ENCODE results near the gene ATP2B1. TPM values are rescaled to one million over a fixed set of nuclear protein-coding genes. Genes with fewer than 3 reads are reported as not detected.

Gene ATP2B1
- total RNA-seq, 1 donor from 2014 or later: 105 TPM

DNA sequence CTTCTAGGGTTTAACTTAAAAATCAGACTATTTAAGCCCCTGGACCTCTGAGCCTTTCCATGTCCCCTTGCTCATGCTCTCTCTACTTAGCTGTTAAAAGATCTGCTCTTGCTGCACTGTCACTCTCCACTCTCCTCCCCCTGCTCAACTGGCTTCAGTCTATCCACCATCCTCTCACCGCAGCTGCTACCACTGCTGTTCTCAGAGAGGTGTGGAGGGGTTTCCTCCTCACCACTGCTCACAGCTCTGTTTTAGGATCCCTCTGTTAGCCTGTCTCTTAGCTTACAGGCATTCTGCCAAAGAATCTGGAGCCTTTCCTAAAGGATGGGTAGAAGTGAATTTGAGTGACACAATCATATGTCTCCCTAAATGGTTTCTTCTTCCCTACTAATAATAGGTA, 43.7 kb upstream of the ATP2B1 start:
- TF ChIP-seq, protein P1, sequence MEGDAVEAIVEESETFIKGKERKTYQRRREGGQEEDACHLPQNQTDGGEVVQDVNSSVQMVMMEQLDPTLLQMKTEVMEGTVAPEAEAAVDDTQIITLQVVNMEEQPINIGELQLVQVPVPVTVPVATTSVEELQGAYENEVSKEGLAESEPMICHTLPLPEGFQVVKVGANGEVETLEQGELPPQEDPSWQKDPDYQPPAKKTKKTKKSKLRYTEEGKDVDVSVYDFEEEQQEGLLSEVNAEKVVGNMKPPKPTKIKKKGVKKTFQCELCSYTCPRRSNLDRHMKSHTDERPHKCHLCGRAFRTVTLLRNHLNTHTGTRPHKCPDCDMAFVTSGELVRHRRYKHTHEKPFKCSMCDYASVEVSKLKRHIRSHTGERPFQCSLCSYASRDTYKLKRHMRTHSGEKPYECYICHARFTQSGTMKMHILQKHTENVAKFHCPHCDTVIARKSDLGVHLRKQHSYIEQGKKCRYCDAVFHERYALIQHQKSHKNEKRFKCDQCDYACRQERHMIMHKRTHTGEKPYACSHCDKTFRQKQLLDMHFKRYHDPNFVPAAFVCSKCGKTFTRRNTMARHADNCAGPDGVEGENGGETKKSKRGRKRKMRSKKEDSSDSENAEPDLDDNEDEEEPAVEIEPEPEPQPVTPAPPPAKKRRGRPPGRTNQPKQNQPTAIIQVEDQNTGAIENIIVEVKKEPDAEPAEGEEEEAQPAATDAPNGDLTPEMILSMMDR (IDR thresholded peaks at IDR 0.05; ENCODE audit: unreplicated experiment): no peak
- peaks cover 2% of the 10 kb centered on the region for H3K4me1 Mint-ChIP-seq (ENCODE audit: low read depth)
- no peaks in the 10 kb centered on the region for H3K27me3 Mint-ChIP-seq
- H3K27ac Mint-ChIP-seq: no peak overlapping the region
- no peak overlapping the region for H3K4me3 Mint-ChIP-seq (ENCODE audit: low read depth)
- no peaks in the 10 kb centered on the region for H3K36me3 Mint-ChIP-seq (ENCODE audit: insufficient read depth)
- H3K9me3 Mint-ChIP-seq (ENCODE audit: low read depth): peaks cover 15% of the 10 kb centered on the region
- no peak for DNase-seq (ENCODE audit: low spot score, unreplicated experiment)

DNA sequence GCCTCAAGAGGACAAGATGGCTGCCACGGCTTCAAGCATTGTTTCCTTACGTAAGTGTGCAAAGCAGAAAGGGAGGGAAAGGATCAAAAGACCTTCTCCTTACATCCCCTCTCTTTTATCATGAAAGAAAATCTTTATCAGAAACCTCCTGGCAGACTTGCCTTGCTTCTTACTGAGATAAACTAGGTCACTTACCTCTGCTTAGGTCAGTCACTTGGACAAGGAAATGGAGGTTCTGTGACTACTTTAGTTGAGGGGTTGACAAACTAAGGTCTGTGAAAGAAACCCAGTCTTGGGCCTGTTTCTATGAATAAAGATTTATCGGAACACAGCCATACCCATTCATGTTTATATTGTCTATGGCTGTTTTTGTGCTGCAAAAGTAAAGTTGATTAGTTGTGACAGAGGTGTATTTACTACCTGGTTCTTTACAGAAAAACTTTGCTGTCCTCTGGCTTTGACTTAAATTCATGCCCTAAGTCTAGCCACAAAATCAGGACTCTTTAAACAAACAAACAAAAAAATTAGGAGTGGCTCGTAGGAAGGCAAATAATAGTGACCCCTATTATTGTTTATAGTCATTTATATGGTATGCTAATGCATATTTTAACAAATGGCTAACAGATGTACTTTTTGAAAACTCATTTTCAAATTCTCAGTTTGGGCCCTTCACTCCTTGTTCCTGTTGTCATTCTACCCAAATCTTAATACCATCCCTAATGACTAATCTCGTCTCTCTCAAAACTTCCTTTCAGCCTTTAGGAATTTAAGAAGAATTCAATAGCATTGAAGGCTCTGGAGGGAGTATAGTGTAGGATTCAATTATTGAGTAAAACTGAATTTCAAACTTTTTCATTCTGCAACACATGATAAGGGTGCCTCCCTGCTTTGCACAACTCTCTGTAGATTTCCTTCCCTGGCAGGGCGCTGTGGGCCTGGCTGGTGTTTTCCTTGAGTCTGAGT, 42.0 kb upstream of the ATP2B1 start:
- Mint-ChIP-seq H3K4me3 (ENCODE audit: low read depth) (no peak overlapping the region), H3K9me3 (ENCODE audit: low read depth) (peaks cover 6% of the 10 kb centered on the region), H3K27ac (no peak overlapping the region), H3K36me3 (ENCODE audit: insufficient read depth) (no peaks in the 10 kb centered on the region), H3K27me3 (no peaks in the 10 kb centered on the region), H3K4me1 (ENCODE audit: low read depth) (no peaks in the 10 kb centered on the region)
- no peak for DNase-seq (ENCODE audit: low spot score, unreplicated experiment)
- TF ChIP-seq, protein P1 (IDR thresholded peaks at IDR 0.05; ENCODE audit: unreplicated experiment): no peak

DNA sequence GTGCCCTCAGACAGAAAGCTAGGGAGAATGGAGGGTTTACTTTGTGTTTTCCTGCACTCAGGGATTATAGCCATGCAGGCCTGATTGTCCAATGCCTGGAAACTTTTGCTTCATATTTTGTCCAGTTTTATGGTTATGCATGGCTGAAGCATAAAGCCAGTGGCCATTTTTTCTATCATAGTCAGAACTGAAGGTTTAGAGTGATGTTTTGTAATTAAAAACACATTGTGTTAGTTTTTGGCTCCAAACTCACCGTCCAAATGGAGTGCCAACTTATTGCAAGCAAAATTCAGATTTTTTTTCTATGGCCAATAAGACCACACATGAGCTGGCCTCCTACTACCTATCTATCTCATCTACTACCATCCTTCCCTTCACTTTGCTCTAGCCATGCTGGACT, 40.2 kb upstream of the ATP2B1 start:
- H3K27ac Mint-ChIP-seq: no peak overlapping the region
- no peaks in the 10 kb centered on the region for H3K27me3 Mint-ChIP-seq
- TF ChIP-seq, protein P1 (IDR thresholded peaks at IDR 0.05; ENCODE audit: unreplicated experiment): no peak
- H3K9me3 Mint-ChIP-seq (ENCODE audit: low read depth): peaks cover 3% of the 10 kb centered on the region
- no peaks in the 10 kb centered on the region for H3K36me3 Mint-ChIP-seq (ENCODE audit: insufficient read depth)
- H3K4me1 Mint-ChIP-seq (ENCODE audit: low read depth): no peaks in the 10 kb centered on the region
- no peak overlapping the region for H3K4me3 Mint-ChIP-seq (ENCODE audit: low read depth)
- DNase-seq (ENCODE audit: low spot score, unreplicated experiment): no peak

DNA sequence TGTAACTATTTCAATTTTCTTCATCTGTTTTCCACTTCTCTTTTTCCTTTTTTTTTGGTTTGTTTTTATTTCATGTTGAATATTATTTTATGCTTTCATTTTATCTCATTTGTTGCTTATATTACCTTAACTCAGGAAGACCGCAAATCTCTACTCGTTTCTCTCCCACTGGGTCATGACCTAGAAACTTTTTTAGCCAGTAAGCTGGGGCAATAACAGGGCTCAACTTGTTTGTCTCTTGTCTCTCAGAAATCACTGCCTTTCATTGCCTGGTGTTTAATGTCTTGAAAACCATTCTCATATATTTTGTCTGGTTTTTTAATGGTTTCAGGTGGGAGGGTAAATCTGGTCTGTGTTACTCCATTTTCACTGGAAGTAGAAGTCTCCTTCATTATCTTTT, 36.6 kb upstream of the ATP2B1 start:
- TF ChIP-seq, protein P1 (IDR thresholded peaks at IDR 0.05; ENCODE audit: unreplicated experiment): no peak
- Mint-ChIP-seq H3K27me3 (no peaks in the 10 kb centered on the region), H3K9me3 (ENCODE audit: low read depth) (peaks cover 21% of the 10 kb centered on the region), H3K4me1 (ENCODE audit: low read depth) (no peaks in the 10 kb centered on the region), H3K36me3 (ENCODE audit: insufficient read depth) (peaks cover 4% of the 10 kb centered on the region), H3K27ac (no peak overlapping the region), H3K4me3 (ENCODE audit: low read depth) (no peak overlapping the region)
- DNase-seq (ENCODE audit: low spot score, unreplicated experiment): no peak

DNA sequence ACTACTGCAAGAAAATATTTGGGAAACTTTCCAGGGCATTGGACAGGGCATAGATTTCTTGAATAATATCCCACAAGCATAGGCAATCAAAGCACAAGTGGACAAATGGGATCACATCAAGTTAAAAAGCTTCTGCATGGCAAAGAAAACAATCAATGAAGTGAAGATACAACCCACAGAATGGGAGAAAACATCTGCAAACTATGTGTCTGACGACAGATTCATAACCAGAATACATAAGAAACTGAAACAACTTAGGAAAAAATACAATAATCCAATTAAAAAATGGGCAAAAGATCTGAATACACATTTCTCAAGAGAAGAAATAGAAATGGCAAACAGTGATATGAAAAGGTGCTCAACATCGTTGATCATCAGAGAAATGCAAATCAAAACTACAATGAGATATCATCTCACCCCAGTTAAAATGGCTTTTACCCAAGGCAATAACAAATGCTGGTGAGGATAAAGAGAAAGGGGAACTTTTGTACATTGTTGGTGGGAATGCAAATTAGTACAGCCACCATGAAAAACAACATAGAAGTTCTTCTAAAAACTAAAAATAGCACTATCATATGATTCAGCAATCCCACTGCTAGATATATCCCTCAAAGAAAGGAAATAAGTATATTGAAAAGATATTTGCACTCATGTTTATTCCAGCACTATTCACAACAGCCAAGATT, 33.8 kb upstream of the ATP2B1 start:
- H3K9me3 Mint-ChIP-seq (ENCODE audit: low read depth): peaks cover 40% of the 10 kb centered on the region

More for the DNA sequence above, 33.8 kb upstream of the ATP2B1 start:
- no peak overlapping the region for H3K4me3 Mint-ChIP-seq (ENCODE audit: low read depth)
- DNase-seq (ENCODE audit: low spot score, unreplicated experiment): no peak
- no peaks in the 10 kb centered on the region for H3K4me1 Mint-ChIP-seq (ENCODE audit: low read depth)
- H3K27ac Mint-ChIP-seq: no peak overlapping the region
- H3K36me3 Mint-ChIP-seq (ENCODE audit: insufficient read depth): peaks cover 4% of the 10 kb centered on the region
- TF ChIP-seq, protein P1 (IDR thresholded peaks at IDR 0.05; ENCODE audit: unreplicated experiment): no peak
- no peaks in the 10 kb centered on the region for H3K27me3 Mint-ChIP-seq
